Osteocyte (in vitro differentiated cells): ENCODE data around the gene CD82. TPM values are rescaled to one million over a fixed set of nuclear protein-coding genes. Genes with fewer than 3 reads are reported as not detected.

Experiments used
- DNase-seq: peaks from one replicate; pipeline ENCODE4 v3.0.0; 2021; ENCODE audit warnings: mixed read lengths; ENCODE audit not compliant: unreplicated experiment; ENCODE audit errors: extremely low spot score
- H3K27ac Mint-ChIP-seq: one replicate; pipeline ENCODE4 v1.8.0; 2021; ENCODE audit warnings: mild to moderate bottlenecking, mixed read lengths; ENCODE audit not compliant: unreplicated experiment
- H3K27me3 Mint-ChIP-seq: one replicate; pipeline ENCODE4 v1.8.0; 2021; ENCODE audit warnings: mixed read lengths; ENCODE audit not compliant: unreplicated experiment
- H3K36me3 Mint-ChIP-seq: one replicate; pipeline ENCODE4 v1.8.0; 2021; ENCODE audit warnings: mixed read lengths; ENCODE audit not compliant: unreplicated experiment
- H3K4me1 Mint-ChIP-seq: one replicate; pipeline ENCODE4 v1.8.0; 2021; ENCODE audit warnings: mixed read lengths; ENCODE audit not compliant: unreplicated experiment
- H3K4me3 Mint-ChIP-seq: one replicate; pipeline ENCODE4 v1.8.0; 2021; ENCODE audit warnings: mild to moderate bottlenecking, moderate library complexity, mixed read lengths; ENCODE audit not compliant: unreplicated experiment
- H3K9me3 Mint-ChIP-seq: one replicate; pipeline ENCODE4 v1.8.0; 2021; ENCODE audit warnings: mixed read lengths; ENCODE audit not compliant: unreplicated experiment
- CTCF ChIP-seq: fragments of 200-600 bp; sonication (generic); IDR thresholded peaks from 2 replicates; pipeline ENCODE4 v1.5.0; 2021; ENCODE audit warnings: antibody characterized with exemption, mild to moderate bottlenecking, moderate library complexity
- total RNA-seq: library from RNA; stranded (reverse); gene quantifications from 2 replicates; pipeline ENCODE4 v1.2.1, GENCODE V29; 2021

Gene CD82
- total RNA-seq, 1 donor from 2014 or later, result 34.6 TPM

GRCh38 chr11:44605965-44606364, 40.5 kb downstream of the CD82 start:
- no peak for DNase-seq
- H3K9me3 Mint-ChIP-seq, result no peaks in the 10 kb centered on the region
- peaks cover 51% of the 10 kb centered on the region for H3K4me1 Mint-ChIP-seq
- no peak for TF ChIP-seq CTCF
- peaks cover 2% of the 10 kb centered on the region for H3K36me3 Mint-ChIP-seq
- H3K27me3 Mint-ChIP-seq, result no peaks in the 10 kb centered on the region
- no peak overlapping the region for H3K4me3 Mint-ChIP-seq
- H3K27ac Mint-ChIP-seq, result no peak overlapping the region

GRCh38 chr11:44606472-44606871, 41.0 kb downstream of the CD82 start:
- Mint-ChIP-seq H3K4me1 (peaks cover 46% of the 10 kb centered on the region), H3K9me3 (no peaks in the 10 kb centered on the region), H3K4me3 (no peak overlapping the region), H3K27me3 (no peaks in the 10 kb centered on the region), H3K36me3 (peaks cover 2% of the 10 kb centered on the region), H3K27ac (no peak overlapping the region)
- DNase-seq, result no peak
- no peak for TF ChIP-seq CTCF

- H3K27me3 Mint-ChIP-seq, result no peaks in the 10 kb centered on the region
- peaks cover 2% of the 10 kb centered on the region for H3K36me3 Mint-ChIP-seq
- peaks cover 37% of the 10 kb centered on the region for H3K4me1 Mint-ChIP-seq
- H3K4me3 Mint-ChIP-seq, result no peak overlapping the region
- no peak for TF ChIP-seq CTCF
- no peak for DNase-seq
- no peak overlapping the region for H3K27ac Mint-ChIP-seq
- no peaks in the 10 kb centered on the region for H3K9me3 Mint-ChIP-seq
Observed at GRCh38 chr11:44607319-44607962, 42.0 kb downstream of the CD82 start.

- DNase-seq, result no peak
- no peak overlapping the region for H3K4me3 Mint-ChIP-seq
- H3K27ac Mint-ChIP-seq, result no peak overlapping the region
- peaks cover 2% of the 10 kb centered on the region for H3K36me3 Mint-ChIP-seq
- H3K4me1 Mint-ChIP-seq, result peaks cover 32% of the 10 kb centered on the region
- no peaks in the 10 kb centered on the region for H3K27me3 Mint-ChIP-seq
- H3K9me3 Mint-ChIP-seq, result no peaks in the 10 kb centered on the region
- no peak for TF ChIP-seq CTCF
Observed at GRCh38 chr11:44607987-44608386, 42.5 kb downstream of the CD82 start.

- Mint-ChIP-seq H3K36me3 (peaks cover 2% of the 10 kb centered on the region), H3K4me1 (peaks cover 27% of the 10 kb centered on the region), H3K27ac (no peak overlapping the region), H3K27me3 (no peaks in the 10 kb centered on the region), H3K4me3 (no peak overlapping the region), H3K9me3 (no peaks in the 10 kb centered on the region)
- no peak for TF ChIP-seq CTCF
- no peak for DNase-seq
Observed at GRCh38 chr11:44608651-44608990, 43.2 kb downstream of the CD82 start.
